Measurements from ENCODE around the gene MYO9B.

- TF ChIP-seq CTCF (IDR thresholded peaks at IDR 0.05) (no peak), ATF1 (CRISPR knock-in tag; IDR thresholded peaks at IDR 0.05) (no peak), MLX (CRISPR knock-in tag; IDR thresholded peaks at IDR 0.05) (no peak), ZNF121 (CRISPR knock-in tag; IDR thresholded peaks at IDR 0.05) (no peak), MAX (CRISPR knock-in tag; IDR thresholded peaks at IDR 0.05) (no peak), ZBTB21 (CRISPR knock-in tag; IDR thresholded peaks at IDR 0.05; ENCODE audit: borderline replicate concordance) (no peak)
- TF ChIP-seq, protein P1, sequence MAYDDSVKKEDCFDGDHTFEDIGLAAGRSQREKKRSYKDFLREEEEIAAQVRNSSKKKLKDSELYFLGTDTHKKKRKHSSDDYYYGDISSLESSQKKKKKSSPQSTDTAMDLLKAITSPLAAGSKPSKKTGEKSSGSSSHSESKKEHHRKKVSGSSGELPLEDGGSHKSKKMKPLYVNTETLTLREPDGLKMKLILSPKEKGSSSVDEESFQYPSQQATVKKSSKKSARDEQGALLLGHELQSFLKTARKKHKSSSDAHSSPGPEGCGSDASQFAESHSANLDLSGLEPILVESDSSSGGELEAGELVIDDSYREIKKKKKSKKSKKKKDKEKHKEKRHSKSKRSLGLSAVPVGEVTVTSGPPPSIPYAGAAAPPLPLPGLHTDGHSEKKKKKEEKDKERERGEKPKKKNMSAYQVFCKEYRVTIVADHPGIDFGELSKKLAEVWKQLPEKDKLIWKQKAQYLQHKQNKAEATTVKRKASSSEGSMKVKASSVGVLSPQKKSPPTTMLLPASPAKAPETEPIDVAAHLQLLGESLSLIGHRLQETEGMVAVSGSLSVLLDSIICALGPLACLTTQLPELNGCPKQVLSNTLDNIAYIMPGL (CRISPR knock-in tag; IDR thresholded peaks at IDR 0.05): no peak
These were observed 170.0 kb downstream of the MYO9B start, which contains the start of gene NR2F6 for GRCh38 chr19:17245535-17245984.
